CD4-positive, alpha-beta T cell (primary cell): ENCODE results near the gene FGB. TPM values are rescaled to one million over a fixed set of nuclear protein-coding genes. Genes with fewer than 3 reads are reported as not detected.
"Not testable (repeated sequence)": the region's sequence is repeated elsewhere in the genome, so short reads cannot be mapped to it uniquely, and the experiment has no call there.

Experiments
- ATAC-seq: fragments of 200-7000 bp; cut with Tn5 transposase; one replicate; pipeline ENCODE4 v1.10.0; 2022; ENCODE audit warnings: mild to moderate bottlenecking; ENCODE audit not compliant: poor library complexity
- CTCF ChIA-PET: fragments of 350-600 bp; sonication (Branson Sonifier 250); formaldehyde crosslinking; loops from one replicate; lab custom pipeline; 2021; ENCODE audit warnings: antibody characterized with exemption, inconsistent platforms; lab: Charles Lee
- POLR2A ChIA-PET: fragments of 350-600 bp; sonication (Branson Sonifier 250); formaldehyde crosslinking; loops from one replicate; lab custom pipeline; 2021; ENCODE audit warnings: antibody characterized with exemption, inconsistent platforms; lab: Charles Lee
- DNase-seq, 14 experiments: peaks; one replicate each; pipeline ENCODE4 v3.0.0-alpha.2; 2013 to 2020; ENCODE audit warnings: mixed read lengths in 2 of 14
- H3K27ac ChIP-seq, 2 donors: one replicate each; pipeline versions ENCODE4 v1.5.1 to v1.7.0; 2013; ENCODE audit warnings: low read length in 2 of 2, low read depth in 1 of 2, mild to moderate bottlenecking in 1 of 2
- H3K27me3 ChIP-seq, 2 experiments: 1 replicate in 1 of 2; 2 replicates in 1 of 2; pipeline versions ENCODE4 v1.6.1 to v1.7.0; 2013; ENCODE audit warnings: low read length in 2 of 2, control low read depth in 1 of 2, mild to moderate bottlenecking in 1 of 2, moderate library complexity in 1 of 2; ENCODE audit not compliant: insufficient read depth in 2 of 2, control insufficient read depth in 1 of 2
- H3K36me3 ChIP-seq: one replicate; pipeline ENCODE4 v1.6.1; 2013; ENCODE audit warnings: low read length, control low read depth; ENCODE audit not compliant: insufficient read depth
- H3K4me1 ChIP-seq: one replicate; pipeline ENCODE4 v1.6.1; 2013; ENCODE audit warnings: low read length, control low read depth; ENCODE audit not compliant: insufficient read depth
- H3K4me3 ChIP-seq: one replicate; pipeline ENCODE4 v1.5.1; 2013; ENCODE audit warnings: mild to moderate bottlenecking, low read length, moderate library complexity
- H3K9me3 ChIP-seq, 2 experiments: 1 replicate in 1 of 2; 2 replicates in 1 of 2; pipeline versions ENCODE4 v1.6.1 to v1.7.0; 2013; ENCODE audit warnings: low read length in 2 of 2, mild to moderate bottlenecking in 2 of 2, control low read depth in 1 of 2, moderate library complexity in 1 of 2; ENCODE audit not compliant: control insufficient read depth in 1 of 2, insufficient read depth in 1 of 2
- H3K27ac Mint-ChIP-seq: one replicate; pipeline ENCODE4 v1.8.0; 2020; ENCODE audit warnings: mixed read lengths
- H3K27me3 Mint-ChIP-seq: one replicate; pipeline ENCODE4 v1.8.0; 2021; ENCODE audit warnings: mixed read lengths
- H3K36me3 Mint-ChIP-seq: one replicate; pipeline ENCODE4 v1.8.0; 2021; ENCODE audit warnings: low read depth, mixed read lengths
- H3K4me1 Mint-ChIP-seq: one replicate; pipeline ENCODE4 v1.8.0; 2021; ENCODE audit warnings: low read depth, mixed read lengths
- H3K4me3 Mint-ChIP-seq: one replicate; pipeline ENCODE4 v1.8.0; 2020; ENCODE audit warnings: mild to moderate bottlenecking, mixed read lengths
- H3K9me3 Mint-ChIP-seq: one replicate; pipeline ENCODE4 v1.8.0; 2020; ENCODE audit warnings: mixed read lengths
- CTCF ChIP-seq: fragments of 200-600 bp; IDR thresholded peaks from one replicate; pipeline ENCODE4 v1.8.0; 2022; ENCODE audit warnings: antibody characterized with exemption, mild to moderate bottlenecking
- intact Hi-C, 2 experiments: fragments of 100-400 bp; cut with DNase I in 1 of 2; cut with micrococcal nuclease in 1 of 2; formaldehyde crosslinking; loops; one replicate each; pipeline versions ENCODE4 v1.15.1 to v1.9.0; 2023 to 2025; cut with DNase I, micrococcal nuclease
- total RNA-seq, 174 experiments: library from RNA in 2 of 174; stranded (reverse) in 2 of 174; gene quantifications; one replicate each; pipeline ENCODE4 v1.2.3 and lab custom pipeline; 2021 to 2026

The FGB gene
- total RNA-seq, 2 experiments from 2014 or later, result not detected

GRCh38 chr4:154595807-154596206, 33.0 kb downstream of the FGB start:
- H3K27me3 Mint-ChIP-seq, result peaks cover 18% of the 10 kb centered on the region

DNA sequence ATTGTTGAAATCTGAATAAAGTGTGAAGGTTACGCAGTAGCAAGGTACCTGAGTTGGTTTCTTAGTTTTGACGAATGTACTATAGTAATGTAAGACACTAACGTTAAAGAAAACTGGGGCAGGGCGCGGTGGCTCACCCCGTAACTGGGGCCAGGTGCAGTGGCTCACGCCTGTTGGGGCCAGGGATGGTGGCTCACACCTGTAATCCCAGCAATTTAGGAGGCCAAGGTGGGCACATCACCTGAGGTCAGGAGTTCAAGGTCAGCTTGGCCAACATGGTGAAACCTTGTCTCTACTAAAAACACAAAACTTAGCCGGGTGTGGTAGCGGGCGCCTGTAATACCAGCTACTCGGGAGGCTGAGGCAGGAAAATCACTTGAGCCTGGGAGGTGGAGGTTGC, 34.5 kb downstream of the FGB start:
- POLR2A ChIA-PET, result not testable (repeated sequence)

More at GRCh38 chr4:154595807-154596206, 33.0 kb downstream of the FGB start:
- Histone ChIP-seq H3K9me3 (no peaks in the 10 kb centered on the region), H3K27ac (no peak overlapping the region), H3K4me3 (no peak overlapping the region), H3K27me3 (peaks cover 0 to 2% of the 10 kb centered on the region in 2 experiments), H3K4me1 (no peaks in the 10 kb centered on the region), H3K36me3 (no peaks in the 10 kb centered on the region)
- no peaks in the 10 kb centered on the region for H3K4me1 Mint-ChIP-seq
- no peak for TF ChIP-seq CTCF
- H3K4me3 Mint-ChIP-seq, result no peak overlapping the region
- intact Hi-C loops, result no loop called here
- no peaks in the 10 kb centered on the region for H3K36me3 Mint-ChIP-seq
- DNase-seq, result no peak
- CTCF ChIA-PET, result no interaction called here
- POLR2A ChIA-PET, result interaction anchor here (0.8 kb wide), 1 partner anchor 47 kb away, joined by 3 read pairs; no protein-coding TSS in a partner anchor
- no peak overlapping the region for H3K27ac Mint-ChIP-seq
- H3K9me3 Mint-ChIP-seq, result no peaks in the 10 kb centered on the region
- ATAC-seq, result no peak

GRCh38 chr4:154597798-154598774, 35.3 kb downstream of the FGB start:
- ChIA-PET POLR2A (no interaction called here), CTCF (no interaction called here)
- TF ChIP-seq CTCF, result no peak
- Mint-ChIP-seq H3K27ac (no peak overlapping the region), H3K4me3 (no peak overlapping the region), H3K4me1 (no peaks in the 10 kb centered on the region), H3K36me3 (no peaks in the 10 kb centered on the region), H3K9me3 (no peaks in the 10 kb centered on the region), H3K27me3 (peaks cover 23% of the 10 kb centered on the region)
- no peak overlapping the region for H3K27ac ChIP-seq
- H3K27me3 ChIP-seq, result peaks cover 0 to 5% of the 10 kb centered on the region in 2 experiments
- H3K9me3 ChIP-seq, result no peaks in the 10 kb centered on the region
- no peaks in the 10 kb centered on the region for H3K4me1 ChIP-seq
- H3K36me3 ChIP-seq, result no peaks in the 10 kb centered on the region
- DNase-seq (no peak), ATAC-seq (no peak)
- H3K4me3 ChIP-seq, result no peak overlapping the region
- intact Hi-C loops, result no loop called here

More for the DNA sequence above, 34.5 kb downstream of the FGB start:
- H3K4me3 Mint-ChIP-seq, H3K36me3 Mint-ChIP-seq, H3K36me3 ChIP-seq, H3K4me1 ChIP-seq, H3K27ac Mint-ChIP-seq, H3K9me3 Mint-ChIP-seq, CTCF ChIA-PET, H3K4me3 ChIP-seq, DNase-seq, H3K9me3 ChIP-seq, H3K27me3 ChIP-seq, H3K4me1 Mint-ChIP-seq, H3K27ac ChIP-seq, ATAC-seq, intact Hi-C loops: not testable (repeated sequence)
- peaks cover 22% of the 10 kb centered on the region for H3K27me3 Mint-ChIP-seq
